Adrenal gland (tissue), 12 donors: ENCODE measurements around the gene TSPAN3. TPM values are rescaled to one million over a fixed set of nuclear protein-coding genes. Genes with fewer than 3 reads are reported as not detected.

Experiments
- DNase-seq, 7 donors: peaks; one replicate each; pipeline ENCODE4 v3.0.0-alpha.2; 2019 to 2020
- H3K27ac ChIP-seq, 5 donors: fragments of 200-600 bp; sonication (generic) in 4 of 5; 1 replicate in 3 of 5; 2 replicates in 2 of 5; pipeline versions ENCODE4 v1.5.1 to v1.8.0; 2016 to 2020; ENCODE audit warnings: mild to moderate bottlenecking in 1 of 5
- H3K27me3 ChIP-seq: fragments of 200-600 bp; 2 replicates; pipeline ENCODE4 v1.8.0; 2021
- H3K36me3 ChIP-seq, 2 donors: fragments of 200-600 bp; replicated peaks in 1 of 2; 1 replicate in 1 of 2; 2 replicates in 1 of 2; pipeline versions ENCODE4 v1.5.1 to v1.8.0; 2018 to 2022
- H3K4me1 ChIP-seq, 2 donors: fragments of 200-600 bp; replicated peaks in 1 of 2; 1 replicate in 1 of 2; 2 replicates in 1 of 2; pipeline versions ENCODE4 v1.5.1 to v1.8.0; 2018 to 2021
- H3K4me3 ChIP-seq, 4 donors: fragments of 200-600 bp; sonication (generic) in 3 of 4; one replicate each; pipeline ENCODE4 v1.5.1; 2016 to 2018
- H3K9me3 ChIP-seq, 3 donors: fragments of 200-600 bp; sonication (generic) in 1 of 3; replicated peaks in 1 of 3; 1 replicate in 2 of 3; 2 replicates in 1 of 3; pipeline versions ENCODE4 v1.5.1 to v1.8.0; 2016 to 2021
- CTCF ChIP-seq, 6 experiments: fragments of 450-650 bp in 4 of 6; fragments of 200-600 bp in 2 of 6; sonication (generic) in 1 of 6; IDR thresholded peaks; 1 replicate in 5 of 6; 2 replicates in 1 of 6; pipeline versions ENCODE4 v1.5.1 to v1.8.0; 2016 to 2021; ENCODE audit warnings: antibody characterized with exemption in 6 of 6, mild to moderate bottlenecking in 2 of 6, moderate library complexity in 1 of 6
- POLR2A ChIP-seq, 2 donors: fragments of 450-650 bp; IDR thresholded peaks; one replicate each; pipeline ENCODE4 v1.6.1; 2017; ENCODE audit warnings: antibody characterized with exemption in 2 of 2, mild to moderate bottlenecking in 2 of 2, moderate library complexity in 1 of 2
- WGBS, 4 donors: extraction: QIAGEN DNeasy Blood & Tissue Kit in 2 of 4; methylation state at CpG; one replicate each; pipeline versions ENCODE4 v1.1.5 to v1.1.7; 2013 to 2017; 5-methylcytosine and 5-hydroxymethylcytosine counted together
- intact Hi-C, 2 donors: fragments of 100-400 bp; cut with DNase I; formaldehyde crosslinking; loops; one replicate each; pipeline versions ENCODE4 v1.14.1 to v1.15.0; 2022 to 2023
- polyA plus RNA-seq, 3 donors: library from polyadenylated mRNA; stranded (reverse); fragments of 200-250 nt in 2 of 3; fragments of 350-450 nt in 1 of 3; fragmentation: Illumina TruSeq in 1 of 3; extraction: RNeasy Lipid Tissue Mini Kit (QIAGEN cat#74804) in 1 of 3; gene quantifications; one replicate each; pipeline ENCODE4 v1.2.3, GENCODE V29; 2013 to 2014
- total RNA-seq, 9 donors: library from RNA; depleted of rRNA in 4 of 9; stranded (reverse); fragments of >200 nt in 4 of 9; fragments of 120-200 nt in 1 of 9; fragmentation: NEBNext Ultra II Directional in 1 of 9; extraction: Animal tissue kit (Norgen Biotek cat#: 25700) in 1 of 9; gene quantifications; one replicate each; pipeline versions ENCODE4 v1.1.0 to v1.2.4, GENCODE V29; 2013 to 2023
- donor health status: healthy with polysubstance abuse.
- donor health status: Bipolar disorder and iron deficiency.
- donor health status: DM: yes; HTN: yes; CAD: no.
- donor health status: DM: no; HTN: no; CAD: no.
- donor health status: DM: no; HTN: no; CAD: no.
- donor health status: DM: yes; HTN: yes; CAD: no.

TSPAN3 gene
- total and polyA plus RNA-seq, 12 donors = 129 to 464 (median 229) TPM

GRCh38 chr15:77022646-77023575, 48.0 kb downstream of the TSPAN3 start:
- H3K27me3 ChIP-seq = no peaks in the 10 kb centered on the region
- H3K36me3 ChIP-seq = no peaks in the 10 kb centered on the region
- 86 to 93% (median 90%) methylated on average over 13 to 14 of the region's 14 CpGs for WGBS, 4 donors
- H3K4me1 ChIP-seq = peaks cover 4 to 6% of the 10 kb centered on the region in 2 donors
- TF ChIP-seq CTCF (IDR thresholded peaks at IDR 0.05) (no peak), POLR2A (IDR thresholded peaks at IDR 0.05) (no peak)
- H3K9me3 ChIP-seq = no peaks in the 10 kb centered on the region
- DNase-seq = peak in 1 of 7 donors; percentile 44
- no peak overlapping the region for H3K4me3 ChIP-seq
- intact Hi-C loops = loop anchor here (2.0 to 10.0 kb wide), 2 partner anchors 520 to 522 kb away; no protein-coding TSS in a partner anchor
- no peak overlapping the region for H3K27ac ChIP-seq

- no peak for TF ChIP-seq CTCF (IDR thresholded peaks at IDR 0.05)
- no peak for TF ChIP-seq POLR2A (IDR thresholded peaks at IDR 0.05)
- no peaks in the 10 kb centered on the region for H3K9me3 ChIP-seq
- no peaks in the 10 kb centered on the region for H3K27me3 ChIP-seq
- H3K36me3 ChIP-seq = no peaks in the 10 kb centered on the region
- intact Hi-C loops = loop anchor here (2.0 to 10.0 kb wide), 2 partner anchors 521 to 523 kb away; no protein-coding TSS in a partner anchor
- 61 to 83% (median 70%) methylated on average over 6 to 7 of the region's 7 CpGs for WGBS, 4 donors
- no peak overlapping the region for H3K27ac ChIP-seq
- H3K4me3 ChIP-seq = no peak overlapping the region
- DNase-seq = peak in 1 of 7 donors; percentile 21
- no peaks in the 10 kb centered on the region for H3K4me1 ChIP-seq
These were observed 49.0 kb downstream of the TSPAN3 start for GRCh38 chr15:77021803-77022381.

- Histone ChIP-seq H3K4me1 (no peaks in the 10 kb centered on the region), H3K27ac (no peak overlapping the region), H3K9me3 (no peaks in the 10 kb centered on the region), H3K27me3 (no peaks in the 10 kb centered on the region), H3K4me3 (no peak overlapping the region), H3K36me3 (no peaks in the 10 kb centered on the region)
- no peak for TF ChIP-seq POLR2A (IDR thresholded peaks at IDR 0.05)
- TF ChIP-seq CTCF (IDR thresholded peaks at IDR 0.05) = no peak
- intact Hi-C loops = loop anchor here in 1 of 2 donors (10.0 kb wide), 1 partner anchor 524 kb away; no protein-coding TSS in a partner anchor
- 80 to 82% (median 81%) methylated on average over 9 of the region's 9 CpGs for WGBS, 4 donors
- no peak for DNase-seq
These were observed 49.8 kb downstream of the TSPAN3 start for GRCh38 chr15:77021088-77021481.

GRCh38 chr15:77020348-77021087, 50.4 kb downstream of the TSPAN3 start:
- H3K9me3 ChIP-seq = no peaks in the 10 kb centered on the region
- intact Hi-C loops = loop anchor here in 1 of 2 donors (10.0 kb wide), 1 partner anchor 524 kb away; no protein-coding TSS in a partner anchor
- H3K27ac ChIP-seq = no peak overlapping the region
- TF ChIP-seq CTCF (IDR thresholded peaks at IDR 0.05) (no peak), POLR2A (IDR thresholded peaks at IDR 0.05) (no peak)
- no peak for DNase-seq
- 72 to 88% (median 84%) methylated on average over 4 to 6 of the region's 6 CpGs for WGBS, 4 donors
- no peak overlapping the region for H3K4me3 ChIP-seq
- H3K4me1 ChIP-seq = no peaks in the 10 kb centered on the region
- H3K36me3 ChIP-seq = no peaks in the 10 kb centered on the region
- no peaks in the 10 kb centered on the region for H3K27me3 ChIP-seq
